Measurements from ENCODE around the gene SEPHS1. TPM values are rescaled to one million over a fixed set of nuclear protein-coding genes. Genes with fewer than 3 reads are reported as not detected.
A peak's percentile ranks its signal among the peaks of the same experiment; 100 is the strongest.
"Not testable (repeated sequence)": the region's sequence is repeated elsewhere in the genome, so short reads cannot be mapped to it uniquely, and the experiment has no call there.

Gene SEPHS1
- total RNA-seq, 1 donor = 18.1 TPM

GRCh38 chr10:13294784-13295183 is 53.3 kb downstream of the SEPHS1 start:
- H3K4me3 ChIP-seq (ENCODE audit: low read depth, low read length) = no peak overlapping the region
- TF ChIP-seq CTCF (IDR thresholded peaks at IDR 0.05; ENCODE audit: insufficient read depth, low read depth, low read length) = no peak
- DNase-seq (ENCODE audit: low read depth) = no peak

GRCh38 chr10:13291821-13292773 is 56.0 kb downstream of the SEPHS1 start:
- TF ChIP-seq CTCF (IDR thresholded peaks at IDR 0.05; ENCODE audit: insufficient read depth, low read depth, low read length) = no peak
- no peak for DNase-seq (ENCODE audit: low read depth)
- no peak overlapping the region for H3K4me3 ChIP-seq (ENCODE audit: low read depth, low read length)

GRCh38 chr10:13291061-13291460 is 57.0 kb downstream of the SEPHS1 start:
- no peak for DNase-seq (ENCODE audit: low read depth)
- no peak overlapping the region for H3K4me3 ChIP-seq (ENCODE audit: low read depth, low read length)
- no peak for TF ChIP-seq CTCF (IDR thresholded peaks at IDR 0.05; ENCODE audit: insufficient read depth, low read depth, low read length)

GRCh38 chr10:13284050-13284449 is 64.0 kb downstream of the SEPHS1 start:
- H3K4me3 ChIP-seq (ENCODE audit: low read depth, low read length) = no peak overlapping the region
- no peak for TF ChIP-seq CTCF (IDR thresholded peaks at IDR 0.05; ENCODE audit: insufficient read depth, low read depth, low read length)
- DNase-seq (ENCODE audit: low read depth) = no peak

GRCh38 chr10:13282348-13282747 is 65.7 kb downstream of the SEPHS1 start:
- not testable (repeated sequence) for DNase-seq (ENCODE audit: low read depth); H3K4me3 ChIP-seq (ENCODE audit: low read depth, low read length)

GRCh38 chr10:13276749-13277365 is 71.2 kb downstream of the SEPHS1 start:
- H3K4me3 ChIP-seq (ENCODE audit: low read depth, low read length) = no peak overlapping the region
- DNase-seq (ENCODE audit: low read depth) = peak; percentile 58
- TF ChIP-seq CTCF (IDR thresholded peaks at IDR 0.05; ENCODE audit: insufficient read depth, low read depth, low read length) = peak; percentile 43

- not testable (repeated sequence) for DNase-seq (ENCODE audit: low read depth); H3K4me3 ChIP-seq (ENCODE audit: low read depth, low read length)
These were observed 71.9 kb downstream of the SEPHS1 start for GRCh38 chr10:13276146-13276545.

Measured in fibroblast of villous mesenchyme (primary cell).